Measurements from ENCODE around the gene PVRIG. TPM values are rescaled to one million over a fixed set of nuclear protein-coding genes. Genes with fewer than 3 reads are reported as not detected.

The PVRIG gene
- total and polyA plus RNA-seq, 2 of the 4 experiments (the other 2 are of a cell fraction): not detected

DNA sequence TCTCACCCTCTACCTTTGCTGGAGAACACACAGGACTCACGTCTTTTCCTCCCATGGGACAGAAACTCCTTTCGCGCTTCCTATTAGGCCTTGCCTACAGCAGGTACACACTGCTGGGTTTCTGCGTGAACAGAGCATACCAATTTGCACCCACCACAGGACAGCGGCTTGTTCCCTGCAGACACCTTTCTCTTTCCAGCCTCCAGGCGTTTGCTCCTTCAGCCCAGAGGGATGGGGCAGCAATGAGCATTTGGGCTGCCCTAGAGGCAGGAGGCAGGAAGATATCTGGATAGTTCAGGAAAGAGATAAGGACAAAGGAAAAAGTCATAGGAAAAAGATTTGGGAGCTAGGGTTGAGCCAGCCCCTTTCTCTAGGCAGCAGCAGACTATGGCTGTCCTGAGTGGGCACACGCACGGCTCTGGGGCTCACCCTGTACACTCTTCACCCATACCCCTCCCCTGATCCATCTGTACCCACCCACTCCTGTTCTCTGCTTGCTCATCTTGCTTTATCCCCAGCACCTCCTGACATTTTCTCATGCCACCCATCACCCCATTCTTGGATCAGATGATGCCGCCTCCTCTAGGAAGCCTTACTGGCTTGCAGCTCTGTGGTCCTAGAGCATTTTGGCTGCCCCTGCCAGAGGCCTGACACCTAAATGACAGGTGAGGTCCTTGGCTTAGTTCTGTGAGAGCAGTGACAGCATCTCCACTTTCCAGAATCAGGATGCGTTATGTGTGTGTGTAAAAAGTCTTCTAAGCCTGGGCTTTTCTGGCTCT, 47.0 kb downstream of the PVRIG start:
- no peak for DNase-seq
- no peak overlapping the region for H3K27ac ChIP-seq (ENCODE audit: insufficient read depth, low read length)
- H2AK9ac ChIP-seq (replicated peaks; ENCODE audit: low read depth, low read length, poor library complexity): no peak overlapping the region
- H2BK5ac ChIP-seq (ENCODE audit: low read depth, low read length, poor library complexity, severe bottlenecking): no peak overlapping the region
- no peak for ATAC-seq (ENCODE audit: low read depth)
- H2BK120ac ChIP-seq (ENCODE audit: low read depth, low read length): 0 out of 2 replicates have a peak overlapping the region, but pooled peaks have one; percentile 15
- no peak overlapping the region for H3K9ac ChIP-seq (ENCODE audit: low read depth, low read length)
- no peak for TF ChIP-seq RCOR1 (IDR thresholded peaks at IDR 0.05; ENCODE audit: insufficient replicate concordance, low read length)
- no peak for TF ChIP-seq MAZ (IDR thresholded peaks at IDR 0.05; ENCODE audit: borderline replicate concordance, low read depth, low read length)
- TF ChIP-seq, protein P1, sequence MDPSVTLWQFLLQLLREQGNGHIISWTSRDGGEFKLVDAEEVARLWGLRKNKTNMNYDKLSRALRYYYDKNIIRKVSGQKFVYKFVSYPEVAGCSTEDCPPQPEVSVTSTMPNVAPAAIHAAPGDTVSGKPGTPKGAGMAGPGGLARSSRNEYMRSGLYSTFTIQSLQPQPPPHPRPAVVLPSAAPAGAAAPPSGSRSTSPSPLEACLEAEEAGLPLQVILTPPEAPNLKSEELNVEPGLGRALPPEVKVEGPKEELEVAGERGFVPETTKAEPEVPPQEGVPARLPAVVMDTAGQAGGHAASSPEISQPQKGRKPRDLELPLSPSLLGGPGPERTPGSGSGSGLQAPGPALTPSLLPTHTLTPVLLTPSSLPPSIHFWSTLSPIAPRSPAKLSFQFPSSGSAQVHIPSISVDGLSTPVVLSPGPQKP (IDR thresholded peaks at IDR 0.05; ENCODE audit: borderline replicate concordance, low read depth, low read length): no peak
- dilution Hi-C loops (cut with HindIII; ENCODE audit: low sequenced_read_pairs, unreplicated experiment): no loop called here
- no peak overlapping the region for H2BK15ac ChIP-seq (ENCODE audit: low read depth, low read length)
- no peak overlapping the region for H3K23ac ChIP-seq (ENCODE audit: low read depth, low read length)
- H3K9me1 ChIP-seq (ENCODE audit: insufficient read depth, low read length): 0 out of 2 replicates have a peak, but pooled peaks cover 3% of the 10 kb centered on the region
- WGBS, 2 experiments (ENCODE audit: extremely low coverage in 2 of 2, insufficient read length in 1 of 2): 96% methylated on average over 5 of the region's 10 CpGs; no CpG with 5 or more reads in 1 of the 2 experiments
- H2BK20ac ChIP-seq (ENCODE audit: low read depth, low read length): no peak overlapping the region
- H3K56ac ChIP-seq (ENCODE audit: extremely low read depth, insufficient read depth, low read length): no peak overlapping the region
- no peak overlapping the region for H4K5ac ChIP-seq (ENCODE audit: low read depth, low read length)
- no peaks in the 10 kb centered on the region for H3K9me3 ChIP-seq (ENCODE audit: control insufficient read depth, insufficient read depth, low read length)
- in situ Hi-C loops (cut with MboI; ENCODE audit: low sequenced_read_pairs): no loop called here
- intact Hi-C loops (cut with micrococcal nuclease): no loop called here
- H3K4me1 ChIP-seq (ENCODE audit: control insufficient read depth, insufficient read depth, low read length): peaks cover 5% of the 10 kb centered on the region; the same call in 1 of the 2 replicates
- no peak overlapping the region for H4K91ac ChIP-seq (ENCODE audit: insufficient read depth, low read depth, low read length)
- H4K20me1 ChIP-seq (ENCODE audit: insufficient read depth, low read length): peaks cover 37% of the 10 kb centered on the region
- no peak overlapping the region for H3K4me3 ChIP-seq (ENCODE audit: insufficient read depth, low read depth, low read length)
- peaks cover 13 to 39% of the 10 kb centered on the region in 2 experiments; a peak in 3 of 4 replicates for H3K79me1 ChIP-seq (ENCODE audit: low read depth in 1 of 2, low read length in 2 of 2)
- H3K14ac ChIP-seq (replicated peaks; ENCODE audit: low read depth, low read length): no peak overlapping the region; the same call in 1 of the 2 replicates
- H4K8ac ChIP-seq (ENCODE audit: low read depth in 2 of 2, low read length in 2 of 2): no peak overlapping the region
- no peak overlapping the region for H3K4ac ChIP-seq (ENCODE audit: low read depth, low read length)
- H3K36me3 ChIP-seq (ENCODE audit: control insufficient read depth, insufficient read depth, low read length): no peaks in the 10 kb centered on the region; the same call in 1 of the 2 replicates
- no peaks in the 10 kb centered on the region for H3K27me3 ChIP-seq (ENCODE audit: control insufficient read depth, insufficient read depth, low read length)
- H3K18ac ChIP-seq (ENCODE audit: low read depth, low read length): no peak overlapping the region
- CTCF ChIA-PET: no interaction called here
- H2AK5ac ChIP-seq (ENCODE audit: low read depth, low read length): no peak overlapping the region
- POLR2A ChIA-PET (ENCODE audit: unreplicated experiment): no interaction called here
- H2AFZ ChIP-seq (replicated peaks; ENCODE audit: low read length, poor library complexity): no peak overlapping the region
- H3K4me2 ChIP-seq (ENCODE audit: low read depth, low read length): no peak overlapping the region
- BruUV-seq (replicated peaks): no TSS peak

Data from IMR-90 (cell line).